GM12872 (cell line): ENCODE results near the gene OR5C1.

Experiments used
- CTCF ChIP-seq: IDR thresholded peaks from 3 replicates; pipeline ENCODE4 v1.5.1; 2011; ENCODE audit warnings: low read depth, mild to moderate bottlenecking, low read length, moderate library complexity; ENCODE audit not compliant: insufficient read depth

Gene OR5C1

GRCh38 chr9:122788831-122789230 is at the start of gene OR5C1:
TSS of gene OR5C1 (plus strand) at chr9:122788933. CDS start at chr9:122788933, 0 bp downstream.
- TF ChIP-seq CTCF, result no peak

- TF ChIP-seq CTCF, result no peak
Measured at GRCh38 chr9:122742003-122742402, 46.7 kb upstream of the OR5C1 start, which contains the start of gene OR1L6. TSS of gene OR1L6 (plus strand) at chr9:122742303. CDS start at chr9:122749848, 7,545 bp downstream.

GRCh38 chr9:122754825-122755224 is 33.9 kb upstream of the OR5C1 start:
- TF ChIP-seq CTCF, result no peak

- no peak for TF ChIP-seq CTCF
Measured at GRCh38 chr9:122767817-122768216, 20.9 kb upstream of the OR5C1 start.

- TF ChIP-seq CTCF, result no peak
Measured at GRCh38 chr9:122777052-122777451, 11.7 kb upstream of the OR5C1 start.

- TF ChIP-seq CTCF, result no peak
Measured at GRCh38 chr9:122777935-122778627, 10.7 kb upstream of the OR5C1 start.

- no peak for TF ChIP-seq CTCF
Measured at GRCh38 chr9:122779181-122779580, 9.6 kb upstream of the OR5C1 start.
